H9 (cell line): ENCODE results near the gene OTX2. TPM values are rescaled to one million over a fixed set of nuclear protein-coding genes. Genes with fewer than 3 reads are reported as not detected.

Experiments
- DNase-seq: peaks from one replicate; pipeline ENCODE4 v3.0.0-alpha.2; 2017
- H2AFZ ChIP-seq: one replicate; pipeline ENCODE4 v1.6.1; 2013; ENCODE audit warnings: mild to moderate bottlenecking, low read length, control low read depth, moderate library complexity
- H2AK5ac ChIP-seq: 2 replicates; pipeline ENCODE4 v1.6.1; 2013; ENCODE audit warnings: low read length, control low read depth, mixed read lengths; ENCODE audit not compliant: insufficient read length
- H2BK120ac ChIP-seq: one replicate; pipeline ENCODE4 v1.6.1; 2013; ENCODE audit warnings: low read depth, mild to moderate bottlenecking, low read length, control low read depth, inconsistent platforms; ENCODE audit not compliant: poor library complexity, severe bottlenecking
- H2BK12ac ChIP-seq: 2 replicates; pipeline ENCODE4 v1.6.1; 2013; ENCODE audit warnings: low read length, control low read depth, mixed read lengths, low read depth; ENCODE audit not compliant: insufficient read length
- H2BK15ac ChIP-seq: 2 replicates; pipeline ENCODE4 v1.6.1; 2013; ENCODE audit warnings: low read depth, low read length, control low read depth
- H2BK20ac ChIP-seq: one replicate; pipeline ENCODE4 v1.6.1; 2013; ENCODE audit warnings: low read depth, mild to moderate bottlenecking, low read length, control low read depth, inconsistent platforms; ENCODE audit not compliant: poor library complexity, severe bottlenecking
- H2BK5ac ChIP-seq: 2 replicates; pipeline ENCODE4 v1.6.1; 2013; ENCODE audit warnings: low read length, control low read depth, mixed read lengths; ENCODE audit not compliant: insufficient read length
- H3K14ac ChIP-seq: 2 replicates; pipeline ENCODE4 v1.6.1; 2013; ENCODE audit warnings: low read length, control low read depth; ENCODE audit not compliant: insufficient read depth
- H3K18ac ChIP-seq: 2 replicates; pipeline ENCODE4 v1.6.1; 2013; ENCODE audit warnings: low read depth, mild to moderate bottlenecking, mixed read lengths, low read length, control low read depth; ENCODE audit not compliant: insufficient read length
- H3K23ac ChIP-seq: 2 replicates; pipeline ENCODE4 v1.6.1; 2013; ENCODE audit warnings: low read length, control low read depth, mixed read lengths, low read depth; ENCODE audit not compliant: insufficient read length
- H3K23me2 ChIP-seq: 2 replicates; pipeline ENCODE4 v1.6.1; 2013; ENCODE audit warnings: low read depth, mild to moderate bottlenecking, mixed read lengths, low read length, control low read depth; ENCODE audit not compliant: insufficient read length, poor library complexity, severe bottlenecking
- H3K27ac ChIP-seq: 2 replicates; pipeline ENCODE4 v1.5.1; 2013; ENCODE audit warnings: low read length, control low read depth, mixed read lengths, low read depth; ENCODE audit not compliant: insufficient read length
- H3K27me3 ChIP-seq: 2 replicates; pipeline ENCODE4 v1.6.1; 2013; ENCODE audit warnings: low read length, control low read depth, inconsistent platforms; ENCODE audit not compliant: insufficient read depth
- H3K4ac ChIP-seq: 2 replicates; pipeline ENCODE4 v1.6.1; 2013; ENCODE audit warnings: low read depth, mild to moderate bottlenecking, control low read depth, inconsistent platforms, low read length, moderate library complexity
- H3K4me1 ChIP-seq: 2 replicates; pipeline ENCODE4 v1.6.1; 2013; ENCODE audit warnings: low read length, control low read depth, inconsistent platforms; ENCODE audit not compliant: insufficient read depth
- H3K4me2 ChIP-seq: 2 replicates; pipeline ENCODE4 v1.6.1; 2013; ENCODE audit warnings: low read length, control low read depth, mixed read lengths; ENCODE audit not compliant: insufficient read length, insufficient read depth
- H3K56ac ChIP-seq: 2 replicates; pipeline ENCODE4 v1.6.1; 2013; ENCODE audit warnings: low read depth, mild to moderate bottlenecking, mixed read lengths, low read length, control low read depth; ENCODE audit not compliant: insufficient read length
- H3K79me1 ChIP-seq: 2 replicates; pipeline ENCODE4 v1.6.1; 2013; ENCODE audit warnings: low read depth, mild to moderate bottlenecking, moderate library complexity, low read length, control low read depth, inconsistent platforms; ENCODE audit not compliant: insufficient read depth, poor library complexity, severe bottlenecking
- H3K79me2 ChIP-seq: 2 replicates; pipeline ENCODE4 v1.6.1; 2013; ENCODE audit warnings: low read length, control low read depth, inconsistent platforms; ENCODE audit not compliant: insufficient read depth
- H3K9ac ChIP-seq: 2 replicates; pipeline ENCODE4 v1.6.1; 2013; ENCODE audit warnings: low read length, control low read depth, mixed read lengths; ENCODE audit not compliant: insufficient read length; ENCODE audit errors: extremely low read depth
- H3K9me3 ChIP-seq: one replicate; pipeline ENCODE4 v1.6.1; 2013; ENCODE audit warnings: low read depth, low read length, inconsistent platforms; ENCODE audit not compliant: control insufficient read depth
- H3T11ph ChIP-seq: one replicate; pipeline ENCODE4 v1.6.1; 2013; ENCODE audit warnings: mild to moderate bottlenecking, low read length, control low read depth, inconsistent platforms
- H4K20me1 ChIP-seq: one replicate; pipeline ENCODE4 v1.6.1; 2013; ENCODE audit not compliant: control insufficient read depth, insufficient read length, insufficient read depth
- H4K5ac ChIP-seq: 2 replicates; pipeline ENCODE4 v1.6.1; 2013; ENCODE audit warnings: low read depth, mild to moderate bottlenecking, mixed read lengths, low read length, control low read depth; ENCODE audit not compliant: insufficient read length
- H4K8ac ChIP-seq: replicated peaks from 2 replicates; pipeline ENCODE4 v1.6.1; 2013; ENCODE audit warnings: low read length, control low read depth, mixed read lengths, low read depth; ENCODE audit not compliant: insufficient read length
- H4K91ac ChIP-seq: 2 replicates; pipeline ENCODE4 v1.6.1; 2013; ENCODE audit warnings: low read depth, mild to moderate bottlenecking, moderate library complexity, mixed read lengths, low read length, control low read depth; ENCODE audit not compliant: insufficient read length
- H3K27ac Mint-ChIP-seq, 3 experiments: 2 replicates in 2 of 3; 3 replicates in 1 of 3; pipeline ENCODE4 v1.8.0; 2020 to 2021; ENCODE audit warnings: mixed read lengths in 3 of 3, mild to moderate bottlenecking in 1 of 3, moderate library complexity in 1 of 3
- H3K27me3 Mint-ChIP-seq: 2 replicates; pipeline ENCODE4 v1.8.0; 2021; ENCODE audit warnings: low read depth, mild to moderate bottlenecking, moderate library complexity, mixed read lengths
- H3K36me3 Mint-ChIP-seq, 3 experiments: 2 replicates in 2 of 3; 3 replicates in 1 of 3; pipeline ENCODE4 v1.8.0; 2020 to 2021; ENCODE audit warnings: low read depth in 3 of 3, mixed read lengths in 3 of 3; ENCODE audit not compliant: insufficient read depth in 1 of 3
- H3K4me1 Mint-ChIP-seq, 2 experiments: 2 replicates each; pipeline ENCODE4 v1.8.0; 2020; ENCODE audit warnings: mixed read lengths in 2 of 2
- H3K4me3 Mint-ChIP-seq, 2 experiments: 2 replicates in 1 of 2; 3 replicates in 1 of 2; pipeline ENCODE4 v1.8.0; 2020 to 2021; ENCODE audit warnings: mild to moderate bottlenecking in 2 of 2, mixed read lengths in 2 of 2, moderate library complexity in 1 of 2
- H3K9me3 Mint-ChIP-seq, 2 experiments: 2 replicates in 1 of 2; 3 replicates in 1 of 2; pipeline ENCODE4 v1.8.0; 2020; ENCODE audit warnings: mild to moderate bottlenecking in 2 of 2, mixed read lengths in 2 of 2, moderate library complexity in 1 of 2
- WGBS: extraction: QIAGEN DNeasy Blood & Tissue Kit; methylation state at CpG from one replicate; pipeline ENCODE4 v1.1.7; 2013; ENCODE audit warnings: missing lambda C conversion rate, low lambda C conversion rate, mixed read lengths; ENCODE audit not compliant: insufficient read length; ENCODE audit errors: extremely low coverage; 5-methylcytosine and 5-hydroxymethylcytosine counted together
- total RNA-seq: library from RNA; stranded (reverse); gene quantifications from 2 replicates; pipeline ENCODE4 v1.2.1, GENCODE V29; 2021
- TF ChIP-seq, protein P1 (sequence below): fragments of 200-600 bp; sonication (generic); conservative IDR thresholded peaks from 3 replicates; pipeline ENCODE4 v1.8.0; 2021; ENCODE audit warnings: antibody characterized with exemption, mild to moderate bottlenecking

The OTX2 gene
- total RNA-seq, 1 experiment from 2014 or later = 193 TPM

DNA sequence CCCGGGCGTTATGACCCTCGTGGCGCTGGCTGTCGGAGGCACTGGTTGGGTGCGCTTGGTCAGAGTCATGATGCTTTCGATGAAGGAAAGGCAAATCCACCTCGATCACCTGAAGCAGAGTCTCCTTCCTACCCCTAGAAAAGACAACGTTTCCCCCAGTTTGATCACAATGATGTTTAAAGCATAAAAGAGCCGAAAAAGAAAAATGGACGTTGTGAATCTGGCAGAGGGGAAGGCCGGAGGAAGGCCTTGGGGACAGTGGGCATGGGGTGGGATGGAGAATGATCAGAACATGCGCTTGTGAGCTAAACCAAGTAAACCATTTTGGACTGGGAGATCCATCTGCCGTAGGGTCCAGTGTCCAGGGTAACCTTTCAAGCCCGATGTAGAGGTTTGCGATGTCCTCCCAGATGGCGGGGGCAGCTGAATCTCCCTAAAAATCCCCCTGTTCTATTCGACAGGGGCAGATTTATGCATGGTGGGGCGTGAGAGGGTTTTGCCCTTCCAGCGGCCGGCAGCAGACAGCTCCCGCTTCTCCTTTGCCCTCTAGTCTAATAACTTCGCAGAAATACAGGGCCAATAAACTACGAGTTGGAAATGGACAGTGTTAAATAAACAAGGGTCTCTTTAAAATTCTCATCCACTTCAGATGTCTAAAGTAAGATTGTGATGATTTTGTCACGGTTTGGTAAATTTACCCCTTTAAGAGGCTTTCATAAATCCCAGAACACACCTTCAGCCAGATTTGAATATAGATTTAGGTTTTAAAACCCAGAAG lies 2.3 kb upstream of the OTX2 start:
- Mint-ChIP-seq H3K9me3 (peaks cover 0 to 6% of the 10 kb centered on the region in 2 experiments; a peak in 1 of 5 replicates), H3K27me3 (peaks cover 92% of the 10 kb centered on the region)

More for the DNA sequence above, 2.3 kb upstream of the OTX2 start:
- Histone ChIP-seq H2AK5ac (no peak overlapping the region), H3K23ac (no peak overlapping the region), H2BK20ac (no peak overlapping the region), H3K27me3 (peaks cover 77% of the 10 kb centered on the region), H2BK120ac (no peak overlapping the region), H4K8ac (no peak overlapping the region), H2BK12ac (no peak overlapping the region), H3K56ac (no peak overlapping the region), H3K9me3 (no peaks in the 10 kb centered on the region), H2BK15ac (no peak overlapping the region), H3T11ph (no peak overlapping the region), H3K9ac (no peak overlapping the region), H3K79me1 (no peaks in the 10 kb centered on the region), H4K20me1 (no peaks in the 10 kb centered on the region), H3K18ac (no peak overlapping the region), H3K23me2 (peaks cover 54% of the 10 kb centered on the region), H3K79me2 (no peaks in the 10 kb centered on the region), H3K27ac (no peak overlapping the region), H4K5ac (no peak overlapping the region), H3K4ac (no peak overlapping the region), H3K14ac (no peak overlapping the region), H2AFZ (no peak overlapping the region), H3K4me2 (peak overlapping the region; percentile 31), H2BK5ac (no peak overlapping the region), H3K4me1 (peaks cover 9% of the 10 kb centered on the region), H4K91ac (no peak overlapping the region)
- no peak for DNase-seq
- Mint-ChIP-seq H3K36me3 (peaks cover 0 to 21% (median 7%) of the 10 kb centered on the region in 3 experiments; a peak in 4 of 7 replicates), H3K4me3 (peak overlapping the region; percentile 58 to 78), H3K27ac (peak overlapping the region in 1 of 3 experiments; percentile 85; a peak in 1 of 7 replicates), H3K4me1 (peaks cover 64 to 70% of the 10 kb centered on the region in 2 experiments)
- no CpG with 5 or more reads among the region's 25 CpGs for WGBS
- TF ChIP-seq, protein P1, sequence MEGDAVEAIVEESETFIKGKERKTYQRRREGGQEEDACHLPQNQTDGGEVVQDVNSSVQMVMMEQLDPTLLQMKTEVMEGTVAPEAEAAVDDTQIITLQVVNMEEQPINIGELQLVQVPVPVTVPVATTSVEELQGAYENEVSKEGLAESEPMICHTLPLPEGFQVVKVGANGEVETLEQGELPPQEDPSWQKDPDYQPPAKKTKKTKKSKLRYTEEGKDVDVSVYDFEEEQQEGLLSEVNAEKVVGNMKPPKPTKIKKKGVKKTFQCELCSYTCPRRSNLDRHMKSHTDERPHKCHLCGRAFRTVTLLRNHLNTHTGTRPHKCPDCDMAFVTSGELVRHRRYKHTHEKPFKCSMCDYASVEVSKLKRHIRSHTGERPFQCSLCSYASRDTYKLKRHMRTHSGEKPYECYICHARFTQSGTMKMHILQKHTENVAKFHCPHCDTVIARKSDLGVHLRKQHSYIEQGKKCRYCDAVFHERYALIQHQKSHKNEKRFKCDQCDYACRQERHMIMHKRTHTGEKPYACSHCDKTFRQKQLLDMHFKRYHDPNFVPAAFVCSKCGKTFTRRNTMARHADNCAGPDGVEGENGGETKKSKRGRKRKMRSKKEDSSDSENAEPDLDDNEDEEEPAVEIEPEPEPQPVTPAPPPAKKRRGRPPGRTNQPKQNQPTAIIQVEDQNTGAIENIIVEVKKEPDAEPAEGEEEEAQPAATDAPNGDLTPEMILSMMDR = no peak
